ENCODE data around the gene HRAS. TPM values are rescaled to one million over a fixed set of nuclear protein-coding genes. Genes with fewer than 3 reads are reported as not detected.

The HRAS gene
- total RNA-seq, 1 experiment from 2014 or later: 69.0 TPM

DNA sequence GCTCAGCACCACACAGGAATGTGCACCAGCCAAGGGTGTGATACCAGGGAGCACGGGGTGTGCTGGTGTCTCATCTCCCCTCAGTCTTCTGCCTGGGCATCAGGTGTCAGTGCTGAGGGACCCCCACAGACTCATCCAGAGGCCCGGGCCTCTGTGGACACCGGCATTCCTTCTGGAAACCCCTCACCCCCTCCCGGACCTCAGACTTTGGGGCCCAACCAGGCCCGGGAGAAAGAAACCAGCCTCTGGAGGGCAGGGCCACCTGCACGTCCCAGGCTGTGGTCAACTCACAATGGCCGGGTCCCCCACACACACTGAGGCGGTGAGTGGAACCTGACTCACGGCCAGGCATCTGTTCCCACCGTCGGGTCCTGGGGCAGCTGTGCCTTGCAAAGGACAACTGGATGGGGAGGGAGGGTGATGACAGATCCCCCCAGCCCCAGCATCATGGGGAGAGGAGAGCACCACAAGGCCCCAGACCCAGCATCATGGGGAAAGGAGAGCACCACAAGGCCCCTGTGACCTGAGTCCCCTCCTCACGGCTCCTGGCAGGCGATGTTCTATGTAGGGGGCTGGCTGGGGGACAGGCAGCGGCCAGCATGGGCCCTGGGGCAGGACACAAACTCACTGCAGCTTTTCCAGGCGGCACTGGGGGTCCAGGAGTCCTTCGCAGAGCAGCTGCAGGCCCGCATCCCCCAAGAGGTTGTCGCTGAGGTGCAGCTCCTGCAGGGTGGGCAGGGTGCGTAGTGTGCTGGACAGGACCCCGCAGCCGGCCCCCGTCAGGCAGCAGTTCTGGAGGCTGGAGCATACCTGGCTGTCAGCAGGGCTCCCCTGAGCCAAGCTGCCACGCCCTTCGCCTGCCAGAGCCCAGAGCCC, 35.9 kb downstream of the HRAS start:
- BruUV-seq (replicated peaks): no TSS peak
- DNase-seq: no peak
- H3K4me1 Mint-ChIP-seq (ENCODE audit: low read depth, unreplicated experiment): no peaks in the 10 kb centered on the region
- Histone ChIP-seq H3K4me3 (ENCODE audit: low read depth, low read length) (no peak overlapping the region), H3K4me1 (no peaks in the 10 kb centered on the region), H3K36me3 (ENCODE audit: control insufficient read depth, insufficient read depth, low read length) (peaks cover 8% of the 10 kb centered on the region), H3K27me3 (replicated peaks; ENCODE audit: control insufficient read depth, insufficient read depth, low read length) (no peaks in the 10 kb centered on the region), H3K9me3 (no peaks in the 10 kb centered on the region)
- intact Hi-C loops (cut with micrococcal nuclease; ENCODE audit: unreplicated experiment): no loop called here
- no peak overlapping the region for H3K4me3 Mint-ChIP-seq (ENCODE audit: unreplicated experiment)
- ChIA-PET POLR2A (no interaction called here), CTCF (no interaction called here)
- H3K9me3 Mint-ChIP-seq (ENCODE audit: unreplicated experiment): no peaks in the 10 kb centered on the region
- H3K27ac Mint-ChIP-seq (ENCODE audit: unreplicated experiment): peak overlapping the region; percentile 29
- TF ChIP-seq, protein P1, sequence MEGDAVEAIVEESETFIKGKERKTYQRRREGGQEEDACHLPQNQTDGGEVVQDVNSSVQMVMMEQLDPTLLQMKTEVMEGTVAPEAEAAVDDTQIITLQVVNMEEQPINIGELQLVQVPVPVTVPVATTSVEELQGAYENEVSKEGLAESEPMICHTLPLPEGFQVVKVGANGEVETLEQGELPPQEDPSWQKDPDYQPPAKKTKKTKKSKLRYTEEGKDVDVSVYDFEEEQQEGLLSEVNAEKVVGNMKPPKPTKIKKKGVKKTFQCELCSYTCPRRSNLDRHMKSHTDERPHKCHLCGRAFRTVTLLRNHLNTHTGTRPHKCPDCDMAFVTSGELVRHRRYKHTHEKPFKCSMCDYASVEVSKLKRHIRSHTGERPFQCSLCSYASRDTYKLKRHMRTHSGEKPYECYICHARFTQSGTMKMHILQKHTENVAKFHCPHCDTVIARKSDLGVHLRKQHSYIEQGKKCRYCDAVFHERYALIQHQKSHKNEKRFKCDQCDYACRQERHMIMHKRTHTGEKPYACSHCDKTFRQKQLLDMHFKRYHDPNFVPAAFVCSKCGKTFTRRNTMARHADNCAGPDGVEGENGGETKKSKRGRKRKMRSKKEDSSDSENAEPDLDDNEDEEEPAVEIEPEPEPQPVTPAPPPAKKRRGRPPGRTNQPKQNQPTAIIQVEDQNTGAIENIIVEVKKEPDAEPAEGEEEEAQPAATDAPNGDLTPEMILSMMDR (IDR thresholded peaks at IDR 0.05; ENCODE audit: insufficient read depth in 1 of 2, low read depth in 1 of 2, low read length in 1 of 2, severe bottlenecking in 1 of 2, unreplicated experiment in 1 of 2): no peak
- H3K36me3 Mint-ChIP-seq (ENCODE audit: insufficient read depth, unreplicated experiment): peaks cover 77% of the 10 kb centered on the region
- no peaks in the 10 kb centered on the region for H3K27me3 Mint-ChIP-seq (ENCODE audit: insufficient read depth, unreplicated experiment)

- H3K36me3 ChIP-seq (ENCODE audit: control insufficient read depth, insufficient read depth, low read length): peaks cover 10% of the 10 kb centered on the region
- no peaks in the 10 kb centered on the region for H3K27me3 ChIP-seq (replicated peaks; ENCODE audit: control insufficient read depth, insufficient read depth, low read length)
- CTCF ChIA-PET: interaction anchor here (0.5 kb wide), 1 partner anchor 644 kb away, joined by 3 read pairs; no protein-coding TSS in a partner anchor
- intact Hi-C loops (cut with micrococcal nuclease; ENCODE audit: unreplicated experiment): no loop called here
- H3K9me3 Mint-ChIP-seq (ENCODE audit: unreplicated experiment): no peaks in the 10 kb centered on the region
- no peaks in the 10 kb centered on the region for H3K27me3 Mint-ChIP-seq (ENCODE audit: insufficient read depth, unreplicated experiment)
- no peak for DNase-seq
- POLR2A ChIA-PET: interaction anchor here (0.6 kb wide), 1 partner anchor 12 kb away, joined by 3 read pairs; no protein-coding TSS in a partner anchor
- no peaks in the 10 kb centered on the region for H3K4me1 ChIP-seq
- no TSS peak for BruUV-seq (replicated peaks)
- H3K4me1 Mint-ChIP-seq (ENCODE audit: low read depth, unreplicated experiment): no peaks in the 10 kb centered on the region
- no peak overlapping the region for H3K27ac Mint-ChIP-seq (ENCODE audit: unreplicated experiment)
- peaks cover 84% of the 10 kb centered on the region for H3K36me3 Mint-ChIP-seq (ENCODE audit: insufficient read depth, unreplicated experiment)
- H3K9me3 ChIP-seq: no peaks in the 10 kb centered on the region
- H3K4me3 ChIP-seq (ENCODE audit: low read depth, low read length): no peak overlapping the region
- H3K4me3 Mint-ChIP-seq (ENCODE audit: unreplicated experiment): no peak overlapping the region
- TF ChIP-seq, protein P1 (IDR thresholded peaks at IDR 0.05; ENCODE audit: insufficient read depth in 1 of 2, low read depth in 1 of 2, low read length in 1 of 2, severe bottlenecking in 1 of 2, unreplicated experiment in 1 of 2): no peak
Observed at GRCh38 chr11:498297-499181, 36.8 kb downstream of the HRAS start.

- ChIA-PET POLR2A (no interaction called here), CTCF (interaction anchor here (0.5 kb wide), 1 partner anchor 645 kb away, joined by 3 read pairs; no protein-coding TSS in a partner anchor)
- Histone ChIP-seq H3K9me3 (no peaks in the 10 kb centered on the region), H3K36me3 (ENCODE audit: control insufficient read depth, insufficient read depth, low read length) (peaks cover 10% of the 10 kb centered on the region), H3K4me3 (ENCODE audit: low read depth, low read length) (no peak overlapping the region), H3K27me3 (replicated peaks; ENCODE audit: control insufficient read depth, insufficient read depth, low read length) (no peaks in the 10 kb centered on the region), H3K4me1 (no peaks in the 10 kb centered on the region)
- Mint-ChIP-seq H3K9me3 (ENCODE audit: unreplicated experiment) (no peaks in the 10 kb centered on the region), H3K27me3 (ENCODE audit: insufficient read depth, unreplicated experiment) (no peaks in the 10 kb centered on the region), H3K4me3 (ENCODE audit: unreplicated experiment) (peak overlapping the region; percentile 30), H3K36me3 (ENCODE audit: insufficient read depth, unreplicated experiment) (peaks cover 92% of the 10 kb centered on the region), H3K27ac (ENCODE audit: unreplicated experiment) (peak overlapping the region; percentile 69), H3K4me1 (ENCODE audit: low read depth, unreplicated experiment) (no peaks in the 10 kb centered on the region)
- no TSS peak for BruUV-seq (replicated peaks)
- TF ChIP-seq, protein P1 (IDR thresholded peaks at IDR 0.05; ENCODE audit: insufficient read depth in 1 of 2, low read depth in 1 of 2, low read length in 1 of 2, severe bottlenecking in 1 of 2, unreplicated experiment in 1 of 2): no peak
- intact Hi-C loops (cut with micrococcal nuclease; ENCODE audit: unreplicated experiment): no loop called here
- DNase-seq: no peak
Observed at GRCh38 chr11:497565-498296, 37.6 kb downstream of the HRAS start.
